SK-N-SH (cell line): Measurements from ENCODE around the gene CCL28.
A peak's percentile ranks its signal among the peaks of the same experiment; 100 is the strongest.

Experiments used
- EZH2phosphoT487 ChIP-seq: fragments of 200-600 bp; sonication (generic); IDR thresholded peaks from 2 replicates; pipeline ENCODE4 v1.6.1; 2017; ENCODE audit warnings: low read depth, mixed run types, mild to moderate bottlenecking, antibody characterized with exemption, moderate library complexity, borderline replicate concordance
- TF ChIP-seq, protein P1 (sequence below): fragments of 200-600 bp; sonication (generic); IDR thresholded peaks from 2 replicates; pipeline ENCODE4 v1.6.1; 2017; ENCODE audit warnings: antibody characterized with exemption, mild to moderate bottlenecking, moderate library complexity

DNA sequence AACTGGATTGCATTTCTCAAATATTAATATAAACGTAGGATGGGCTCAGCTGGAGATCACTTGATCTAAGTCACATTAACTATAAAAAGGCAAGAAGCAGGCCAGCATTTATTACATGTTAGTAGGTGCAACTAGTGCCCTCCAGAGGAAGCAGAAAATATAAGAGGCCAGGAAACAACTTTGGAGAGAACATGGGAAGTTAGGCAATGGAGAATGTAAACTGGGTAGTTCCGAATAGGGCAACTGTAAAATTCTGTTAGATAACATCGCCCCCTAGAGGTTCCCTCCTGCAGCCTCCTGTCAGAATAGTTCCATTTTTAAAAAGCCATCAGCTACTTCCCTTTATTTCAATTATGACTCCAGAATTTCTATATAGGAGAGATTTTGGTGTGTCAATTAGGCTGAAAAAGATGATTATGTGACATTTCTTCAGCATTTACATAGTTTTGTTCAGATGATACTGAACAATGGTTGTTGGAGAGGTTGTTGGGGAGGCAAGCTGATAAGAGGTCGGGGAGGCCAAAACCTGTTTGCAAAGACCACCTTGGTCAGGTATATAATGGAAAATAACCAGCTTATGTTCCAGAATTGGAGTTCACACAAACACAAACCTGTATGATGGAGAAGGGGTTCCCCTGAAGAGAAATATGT, 22.4 kb downstream of the CCL28 start:
- TF ChIP-seq, protein P1, sequence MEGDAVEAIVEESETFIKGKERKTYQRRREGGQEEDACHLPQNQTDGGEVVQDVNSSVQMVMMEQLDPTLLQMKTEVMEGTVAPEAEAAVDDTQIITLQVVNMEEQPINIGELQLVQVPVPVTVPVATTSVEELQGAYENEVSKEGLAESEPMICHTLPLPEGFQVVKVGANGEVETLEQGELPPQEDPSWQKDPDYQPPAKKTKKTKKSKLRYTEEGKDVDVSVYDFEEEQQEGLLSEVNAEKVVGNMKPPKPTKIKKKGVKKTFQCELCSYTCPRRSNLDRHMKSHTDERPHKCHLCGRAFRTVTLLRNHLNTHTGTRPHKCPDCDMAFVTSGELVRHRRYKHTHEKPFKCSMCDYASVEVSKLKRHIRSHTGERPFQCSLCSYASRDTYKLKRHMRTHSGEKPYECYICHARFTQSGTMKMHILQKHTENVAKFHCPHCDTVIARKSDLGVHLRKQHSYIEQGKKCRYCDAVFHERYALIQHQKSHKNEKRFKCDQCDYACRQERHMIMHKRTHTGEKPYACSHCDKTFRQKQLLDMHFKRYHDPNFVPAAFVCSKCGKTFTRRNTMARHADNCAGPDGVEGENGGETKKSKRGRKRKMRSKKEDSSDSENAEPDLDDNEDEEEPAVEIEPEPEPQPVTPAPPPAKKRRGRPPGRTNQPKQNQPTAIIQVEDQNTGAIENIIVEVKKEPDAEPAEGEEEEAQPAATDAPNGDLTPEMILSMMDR: peak; percentile 90
- no peak for TF ChIP-seq EZH2phosphoT487
